Progenitor cell of endocrine pancreas (in vitro differentiated cells): ENCODE results near the gene MTARC2. TPM values are rescaled to one million over a fixed set of nuclear protein-coding genes. Genes with fewer than 3 reads are reported as not detected.

Source experiments
- DNase-seq: peaks from one replicate; pipeline ENCODE4 v3.0.0; 2021; ENCODE audit warnings: low spot score; ENCODE audit not compliant: unreplicated experiment
- H3K27ac Mint-ChIP-seq: 2 replicates; pipeline ENCODE4 v1.8.0; 2021; ENCODE audit warnings: mild to moderate bottlenecking, moderate library complexity, mixed read lengths
- H3K27me3 Mint-ChIP-seq: 2 replicates; pipeline ENCODE4 v1.8.0; 2021; ENCODE audit warnings: mixed read lengths
- H3K36me3 Mint-ChIP-seq: 2 replicates; pipeline ENCODE4 v1.8.0; 2022; ENCODE audit warnings: mixed read lengths; ENCODE audit not compliant: insufficient read depth
- H3K4me1 Mint-ChIP-seq: 2 replicates; pipeline ENCODE4 v1.8.0; 2021; ENCODE audit warnings: low read depth, mixed read lengths
- H3K4me3 Mint-ChIP-seq: 2 replicates; pipeline ENCODE4 v1.8.0; 2021; ENCODE audit warnings: low read depth, mild to moderate bottlenecking, moderate library complexity, mixed read lengths
- H3K9me3 Mint-ChIP-seq: 2 replicates; pipeline ENCODE4 v1.8.0; 2021; ENCODE audit warnings: low read depth, mixed read lengths
- long read RNA-seq: library from polyadenylated mRNA; unstranded; transcript quantifications from one replicate; pipeline ENCODE4 v2.0.0, GENCODE V29; 2020
- total RNA-seq: library from RNA; stranded (reverse); gene quantifications from 2 replicates; pipeline ENCODE4 v1.2.1, GENCODE V29; 2021
- TF ChIP-seq, protein P1 (sequence below): fragments of 200-600 bp; sonication (generic); IDR thresholded peaks from one replicate; pipeline ENCODE4 v1.5.0; 2021; ENCODE audit warnings: antibody characterized with exemption, mild to moderate bottlenecking; ENCODE audit not compliant: unreplicated experiment

MTARC2 gene
- total RNA-seq: 14.3 and 18.3 TPM in 2 replicates
- long read RNA-seq, partial matches to known transcripts: 2 of 4 reads
- long read RNA-seq, other reads (novel, unspliced or antisense): 2 of 4 reads

DNA sequence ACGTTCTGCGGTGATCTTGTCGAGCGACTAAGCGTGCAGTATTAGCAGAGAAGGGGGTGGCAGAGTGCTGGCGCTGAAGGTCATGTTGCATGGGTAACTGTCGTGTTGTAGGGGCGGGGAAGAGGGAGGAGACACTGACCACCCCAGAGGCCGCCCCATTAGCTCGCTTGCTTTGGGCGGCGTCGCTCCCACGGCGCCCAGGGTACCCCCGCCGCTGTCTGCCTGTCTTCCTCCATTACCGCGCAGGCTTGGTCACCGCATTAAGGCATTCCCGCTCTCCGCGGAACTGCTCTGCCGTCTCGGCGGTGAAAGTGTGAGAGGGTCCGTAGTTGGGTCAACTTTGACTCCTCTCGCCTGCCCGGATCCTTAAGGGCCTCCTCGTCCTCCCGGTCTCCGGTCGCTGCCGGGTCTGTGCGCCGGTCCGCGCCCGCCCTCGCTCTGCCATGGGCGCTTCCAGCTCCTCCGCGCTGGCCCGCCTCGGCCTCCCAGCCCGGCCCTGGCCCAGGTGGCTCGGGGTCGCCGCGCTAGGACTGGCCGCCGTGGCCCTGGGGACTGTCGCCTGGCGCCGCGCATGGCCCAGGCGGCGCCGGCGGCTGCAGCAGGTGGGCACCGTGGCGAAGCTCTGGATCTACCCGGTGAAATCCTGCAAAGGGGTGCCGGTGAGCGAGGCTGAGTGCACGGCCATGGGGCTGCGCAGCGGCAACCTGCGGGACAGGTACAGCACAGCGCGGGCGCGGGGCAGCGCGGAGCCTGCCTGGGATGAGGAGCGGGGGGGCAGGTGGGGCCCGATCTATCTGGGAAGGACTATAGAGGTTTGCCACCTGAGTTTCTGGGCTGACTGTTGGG lies at the start of gene MTARC2:
Gene MTARC2 (plus strand): TSS at position 234 of the 846 bp plus-strand sequence. CDS start 210 bp downstream, at position 444.
- peak; percentile 41 for DNase-seq
- peak within 1 kb of the TSS; percentile 91 for H3K27ac Mint-ChIP-seq
- TF ChIP-seq, protein P1, sequence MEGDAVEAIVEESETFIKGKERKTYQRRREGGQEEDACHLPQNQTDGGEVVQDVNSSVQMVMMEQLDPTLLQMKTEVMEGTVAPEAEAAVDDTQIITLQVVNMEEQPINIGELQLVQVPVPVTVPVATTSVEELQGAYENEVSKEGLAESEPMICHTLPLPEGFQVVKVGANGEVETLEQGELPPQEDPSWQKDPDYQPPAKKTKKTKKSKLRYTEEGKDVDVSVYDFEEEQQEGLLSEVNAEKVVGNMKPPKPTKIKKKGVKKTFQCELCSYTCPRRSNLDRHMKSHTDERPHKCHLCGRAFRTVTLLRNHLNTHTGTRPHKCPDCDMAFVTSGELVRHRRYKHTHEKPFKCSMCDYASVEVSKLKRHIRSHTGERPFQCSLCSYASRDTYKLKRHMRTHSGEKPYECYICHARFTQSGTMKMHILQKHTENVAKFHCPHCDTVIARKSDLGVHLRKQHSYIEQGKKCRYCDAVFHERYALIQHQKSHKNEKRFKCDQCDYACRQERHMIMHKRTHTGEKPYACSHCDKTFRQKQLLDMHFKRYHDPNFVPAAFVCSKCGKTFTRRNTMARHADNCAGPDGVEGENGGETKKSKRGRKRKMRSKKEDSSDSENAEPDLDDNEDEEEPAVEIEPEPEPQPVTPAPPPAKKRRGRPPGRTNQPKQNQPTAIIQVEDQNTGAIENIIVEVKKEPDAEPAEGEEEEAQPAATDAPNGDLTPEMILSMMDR: peak; percentile 8
- H3K9me3 Mint-ChIP-seq: no peaks in the 10 kb centered on the region
- peaks cover 23% of the 10 kb centered on the region for H3K4me1 Mint-ChIP-seq
- H3K36me3 Mint-ChIP-seq: no peaks in the 10 kb centered on the region
- peak within 1 kb of the TSS; percentile 78 for H3K4me3 Mint-ChIP-seq
- H3K27me3 Mint-ChIP-seq: peaks cover 26% of the 10 kb centered on the region

DNA sequence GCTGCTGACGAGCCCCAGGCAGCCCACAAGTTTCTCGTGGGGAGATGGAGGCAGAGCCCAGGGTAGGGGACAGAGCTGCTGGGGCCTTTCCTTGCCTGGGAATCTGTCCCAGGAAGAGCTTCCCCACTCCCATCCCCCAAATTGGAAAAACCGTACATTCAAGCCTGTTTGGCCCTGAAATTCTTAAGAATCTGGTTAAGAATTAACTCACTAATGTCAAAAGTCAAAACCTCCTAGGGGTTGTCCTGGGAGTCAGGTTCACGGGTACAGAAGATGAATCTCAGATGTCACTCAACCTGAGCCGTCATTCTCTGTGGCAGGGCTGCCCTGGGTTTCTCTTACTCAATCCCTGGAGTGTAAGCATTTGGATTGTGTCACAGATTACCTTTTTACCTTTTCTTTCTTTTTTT lies 49.5 kb upstream of the MTARC2 start:
- no peak overlapping the region for H3K4me3 Mint-ChIP-seq
- H3K27ac Mint-ChIP-seq: peak overlapping the region; percentile 59
- peaks cover 7% of the 10 kb centered on the region for H3K4me1 Mint-ChIP-seq
- TF ChIP-seq, protein P1: no peak
- peaks cover 6% of the 10 kb centered on the region for H3K27me3 Mint-ChIP-seq
- DNase-seq: no peak
- no peaks in the 10 kb centered on the region for H3K9me3 Mint-ChIP-seq
- no peaks in the 10 kb centered on the region for H3K36me3 Mint-ChIP-seq

DNA sequence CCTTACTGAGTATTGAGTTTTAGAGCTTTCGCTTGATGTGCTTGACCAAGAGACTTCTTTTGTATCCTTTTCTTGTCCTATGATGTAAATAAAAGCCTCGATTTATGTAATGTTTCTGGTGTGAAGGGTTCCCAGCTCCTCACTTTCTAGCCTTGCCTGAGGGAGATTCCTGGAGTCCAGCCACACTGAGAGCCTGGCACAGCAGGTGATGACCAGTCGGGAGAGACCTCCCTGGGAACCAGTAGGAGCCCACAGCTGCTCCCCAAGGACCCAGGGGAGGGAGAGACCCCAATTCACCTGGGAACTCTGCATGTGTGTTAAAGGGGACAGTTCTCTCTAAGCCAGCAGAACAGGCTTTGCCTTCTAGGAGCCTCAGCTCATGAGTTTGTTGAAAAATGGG lies 49.1 kb upstream of the MTARC2 start:
- Mint-ChIP-seq H3K36me3 (no peaks in the 10 kb centered on the region), H3K27ac (peak overlapping the region; percentile 59), H3K4me1 (peaks cover 7% of the 10 kb centered on the region), H3K27me3 (peaks cover 8% of the 10 kb centered on the region), H3K9me3 (no peaks in the 10 kb centered on the region), H3K4me3 (no peak overlapping the region)
- no peak for DNase-seq
- TF ChIP-seq, protein P1: no peak

DNA sequence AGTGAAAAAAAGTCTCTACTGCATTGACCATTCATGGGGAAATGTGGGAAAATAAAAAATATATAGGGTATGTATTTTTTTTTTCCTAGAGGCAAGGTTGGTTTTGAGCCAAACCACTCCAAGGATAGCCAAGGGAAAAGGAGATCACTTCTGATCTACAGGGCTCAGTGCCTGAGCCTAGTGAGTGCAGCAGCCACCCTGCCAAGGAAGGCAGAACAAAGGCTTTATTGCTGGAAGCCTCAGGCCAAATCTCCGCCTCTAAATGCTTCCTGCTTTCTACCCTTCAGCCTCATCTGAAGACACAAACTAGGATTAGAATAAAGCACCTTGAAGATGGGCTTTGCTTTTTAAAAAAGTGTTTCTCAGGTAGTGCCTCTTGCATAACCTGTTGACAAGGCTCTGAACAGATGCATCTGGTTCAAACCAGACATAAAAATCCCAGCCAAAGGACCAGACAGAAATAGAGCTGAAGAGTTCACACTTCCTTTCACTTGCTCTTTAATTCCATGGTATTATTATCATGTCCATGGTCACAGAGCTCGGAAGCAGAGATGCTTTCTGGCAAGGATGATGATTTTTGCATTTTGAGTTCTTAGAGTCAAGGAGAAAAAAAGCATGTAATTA lies 47.5 kb upstream of the MTARC2 start:
- TF ChIP-seq, protein P1: no peak
- Mint-ChIP-seq H3K4me1 (peaks cover 7% of the 10 kb centered on the region), H3K27me3 (peaks cover 8% of the 10 kb centered on the region), H3K4me3 (no peak overlapping the region), H3K27ac (no peak overlapping the region), H3K36me3 (no peaks in the 10 kb centered on the region), H3K9me3 (no peaks in the 10 kb centered on the region)
- DNase-seq: no peak

DNA sequence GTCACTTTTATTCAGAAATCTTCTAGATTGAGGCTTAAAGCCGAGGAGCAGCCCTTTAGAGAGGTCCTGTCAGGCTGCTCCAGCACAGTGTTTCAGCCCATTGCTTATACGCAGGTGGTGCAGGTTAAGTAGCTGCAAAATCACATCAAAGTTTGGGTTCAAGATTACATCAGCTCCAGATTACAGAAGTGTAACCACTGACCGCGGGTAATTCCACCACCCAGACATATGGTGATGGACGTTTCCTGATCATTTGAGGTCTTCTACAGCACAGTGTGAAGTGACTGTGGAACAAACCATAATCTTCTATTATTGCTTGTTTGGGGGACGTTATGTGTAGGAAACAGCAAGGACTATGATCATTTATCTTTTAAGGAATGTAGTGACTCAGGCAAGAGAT lies 46.1 kb upstream of the MTARC2 start:
- H3K27me3 Mint-ChIP-seq: peaks cover 8% of the 10 kb centered on the region
- no peak for DNase-seq
- TF ChIP-seq, protein P1: no peak
- no peaks in the 10 kb centered on the region for H3K9me3 Mint-ChIP-seq
- H3K27ac Mint-ChIP-seq: no peak overlapping the region
- H3K4me1 Mint-ChIP-seq: peaks cover 7% of the 10 kb centered on the region
- H3K36me3 Mint-ChIP-seq: no peaks in the 10 kb centered on the region
- H3K4me3 Mint-ChIP-seq: no peak overlapping the region
